ENCODE data around the gene SFN.
A peak's percentile ranks its signal among the peaks of the same experiment; 100 is the strongest.

- TF ChIP-seq CTCF (IDR thresholded peaks at IDR 0.05) (peak in 3 of 4 experiments; percentile 67 to 75 (median 71)), EP300 (IDR thresholded peaks at IDR 0.05) (no peak), POLR2A (IDR thresholded peaks at IDR 0.05) (peak; percentile 21 to 56)
Observed at GRCh38 chr1:26826261-26827105, 36.5 kb upstream of the SFN start, which contains the start of gene ZDHHC18.

Data from gastroesophageal sphincter (tissue), 3 donors.